HS-5 (cell line): Measurements from ENCODE around the gene NOS1AP.
"Not testable (repeated sequence)": the region's sequence is repeated elsewhere in the genome, so short reads cannot be mapped to it uniquely, and the experiment has no call there.

Source experiments
- DNase-seq: peaks from one replicate; pipeline ENCODE4 v3.0.0-alpha.2; 2012; ENCODE audit warnings: low read depth

The NOS1AP gene

DNA sequence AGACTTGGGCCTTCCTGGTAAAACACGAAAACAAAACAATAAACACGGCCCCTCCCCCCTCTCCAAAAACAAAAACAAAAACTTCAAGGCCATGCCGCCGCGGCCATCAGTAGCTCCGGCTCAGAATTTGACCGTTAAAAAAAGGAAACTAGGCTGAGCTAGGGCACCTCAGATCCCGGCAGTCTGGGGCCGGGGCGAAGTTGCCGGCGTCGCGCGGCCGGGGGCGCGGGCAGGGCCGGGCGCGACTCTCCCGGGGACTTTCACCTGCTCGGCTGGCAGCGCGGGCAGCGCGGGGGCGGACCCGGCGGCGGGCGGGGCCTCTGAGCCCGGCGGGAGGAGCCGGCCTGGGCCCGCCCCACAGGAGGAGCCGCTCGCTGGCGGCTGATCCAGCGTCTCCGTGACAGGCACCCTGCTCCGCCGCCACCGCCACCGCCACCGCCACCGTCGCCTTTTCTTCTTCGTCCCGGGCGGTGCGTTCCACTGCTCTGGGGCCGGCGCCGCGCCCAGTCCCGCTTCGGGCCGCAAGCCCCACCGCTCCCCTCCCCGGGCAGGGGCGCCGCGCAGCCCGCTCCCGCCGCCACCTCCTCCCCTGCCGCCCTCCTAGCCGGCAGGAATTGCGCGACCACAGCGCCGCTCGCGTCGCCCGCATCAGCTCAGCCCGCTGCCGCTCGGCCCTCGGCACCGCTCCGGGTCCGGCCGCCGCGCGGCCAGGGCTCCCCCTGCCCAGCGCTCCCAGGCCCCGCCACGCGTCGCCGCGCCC lies at the start of gene NOS1AP:
Gene NOS1AP, plus strand, starts transcription at position 358 of the 760 bp plus-strand sequence. CDS start 487 bp downstream, outside the sequence.
- peak; percentile 9 for DNase-seq

DNA sequence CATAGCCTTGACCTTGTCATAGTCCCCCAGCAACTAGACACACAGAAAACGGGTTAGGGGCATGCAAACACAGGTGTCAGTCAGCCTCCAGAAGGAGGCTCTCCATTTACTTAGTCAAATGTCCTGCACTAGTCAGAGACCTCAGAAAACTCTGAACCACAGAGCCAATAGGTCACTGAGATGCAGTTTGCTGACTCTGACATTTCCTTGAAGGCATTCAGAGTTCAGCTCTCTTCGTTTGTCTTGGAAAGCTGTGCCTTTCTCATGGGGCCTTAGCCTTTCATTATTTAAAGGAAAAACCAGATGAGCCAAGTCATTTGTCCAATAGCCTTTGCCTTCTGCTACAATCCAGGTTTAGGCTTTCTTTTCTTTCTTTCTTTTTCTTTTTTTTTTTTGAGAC lies 49.3 kb upstream of the NOS1AP start:
- DNase-seq, result no peak

DNA sequence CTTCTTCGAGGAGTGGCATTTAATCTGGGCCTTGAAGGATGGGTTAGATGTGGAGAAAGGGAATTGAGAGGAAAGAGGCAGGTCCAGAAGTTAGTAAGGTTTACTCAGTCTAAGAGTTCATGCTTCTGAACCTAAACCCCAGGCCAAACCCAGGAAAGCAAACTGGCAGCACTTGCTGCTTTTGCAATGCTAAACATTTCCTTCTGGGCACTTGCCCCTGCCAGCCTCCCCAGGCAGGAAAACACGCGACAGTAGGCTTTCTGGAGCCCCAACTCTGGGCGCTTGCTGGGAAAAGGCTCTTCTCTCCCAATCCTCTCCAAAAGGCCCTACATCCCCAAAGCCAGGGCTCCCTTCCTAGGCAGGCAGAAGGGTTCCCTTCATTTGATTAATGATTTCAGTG lies 48.4 kb upstream of the NOS1AP start:
- no peak for DNase-seq

DNA sequence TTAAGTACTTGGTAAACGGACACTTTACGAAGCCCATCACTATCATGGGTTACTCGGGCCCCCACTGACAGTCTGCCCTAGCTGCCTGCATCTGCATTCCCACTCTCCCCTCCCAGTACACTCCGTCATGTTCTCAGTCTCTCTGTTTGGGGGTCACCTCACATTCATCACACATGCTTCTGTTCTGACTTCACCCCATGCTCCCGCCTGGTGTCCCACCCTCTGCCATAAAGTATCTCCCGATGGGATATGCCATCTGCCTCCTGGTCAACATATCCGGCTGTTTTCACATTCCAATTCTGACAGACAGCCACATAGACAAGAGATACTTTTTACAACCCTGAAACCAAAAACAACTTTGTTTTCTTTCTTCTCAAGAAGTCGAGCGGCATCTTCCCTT lies 46.9 kb upstream of the NOS1AP start:
- no peak for DNase-seq

DNA sequence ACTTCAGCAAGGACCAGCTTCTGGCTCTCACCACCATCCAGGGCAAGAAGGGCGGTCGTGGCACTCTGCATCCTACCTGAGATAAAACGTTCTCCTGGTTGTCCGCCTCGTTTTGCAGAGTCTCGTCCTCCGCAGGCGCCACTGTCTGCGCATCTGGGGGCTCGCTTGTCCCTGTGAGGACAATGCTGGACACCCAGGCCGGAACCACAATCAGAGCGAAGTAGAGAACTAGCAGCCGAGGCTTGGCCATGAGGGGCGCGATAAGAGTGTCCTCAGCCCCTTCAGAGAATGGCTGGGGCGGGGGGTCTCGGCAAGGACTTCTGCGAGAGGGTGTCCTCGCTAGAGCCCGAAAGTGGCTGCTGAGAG lies 46.3 kb upstream of the NOS1AP start:
- no peak for DNase-seq

DNA sequence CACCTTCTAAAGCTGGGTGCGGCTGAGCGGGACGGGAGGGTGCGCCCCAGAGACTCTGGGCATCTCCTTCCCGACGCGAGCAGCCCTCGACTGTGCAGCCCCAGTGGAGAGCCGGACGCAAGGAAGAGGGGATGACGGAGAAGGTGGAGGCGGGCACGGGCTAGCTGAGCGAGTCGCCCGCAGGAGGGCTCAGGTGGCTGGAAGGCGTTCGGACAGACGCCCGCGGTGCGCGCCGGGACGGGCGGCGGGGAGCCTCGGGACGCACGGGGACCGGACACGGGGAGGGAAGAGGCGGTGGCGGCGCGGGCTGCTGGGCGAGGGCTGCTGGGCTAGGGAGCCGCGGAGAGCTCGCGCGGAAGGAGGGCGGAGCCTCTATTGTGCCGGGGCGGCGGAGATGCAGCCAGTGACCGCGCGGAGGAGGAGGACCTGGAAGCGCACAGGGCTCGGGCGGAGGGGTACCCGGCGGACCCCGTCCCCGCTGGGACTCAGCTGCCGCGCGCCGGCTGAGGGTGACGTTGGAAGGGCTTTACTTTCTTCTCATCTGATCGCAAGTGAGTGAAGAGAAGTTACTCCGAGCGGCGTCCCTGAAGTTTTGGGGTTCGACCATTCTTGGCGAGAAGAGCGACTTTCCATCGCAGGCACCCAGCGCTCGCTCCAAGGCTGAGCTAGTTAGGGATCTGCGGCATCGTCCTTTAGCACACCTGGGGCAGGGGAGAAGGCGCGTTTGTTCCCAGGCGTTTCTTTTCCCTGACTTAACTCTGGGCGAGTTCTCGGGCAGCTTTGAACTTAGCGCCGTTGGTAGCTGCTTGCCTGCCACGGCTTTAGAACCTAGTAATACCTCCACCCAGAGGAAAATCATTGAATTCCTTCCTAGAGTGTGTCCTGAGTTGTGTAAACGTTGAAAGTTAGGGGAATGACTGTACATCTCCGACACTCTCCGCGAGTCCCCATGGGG lies 45.7 kb upstream of the NOS1AP start, which contains the start of gene OLFML2B:
Gene OLFML2B, minus strand, starts transcription at position 323 of the 955 bp plus-strand sequence. CDS start 439 bp downstream, outside the sequence.
- peak; percentile 78 for DNase-seq

DNA sequence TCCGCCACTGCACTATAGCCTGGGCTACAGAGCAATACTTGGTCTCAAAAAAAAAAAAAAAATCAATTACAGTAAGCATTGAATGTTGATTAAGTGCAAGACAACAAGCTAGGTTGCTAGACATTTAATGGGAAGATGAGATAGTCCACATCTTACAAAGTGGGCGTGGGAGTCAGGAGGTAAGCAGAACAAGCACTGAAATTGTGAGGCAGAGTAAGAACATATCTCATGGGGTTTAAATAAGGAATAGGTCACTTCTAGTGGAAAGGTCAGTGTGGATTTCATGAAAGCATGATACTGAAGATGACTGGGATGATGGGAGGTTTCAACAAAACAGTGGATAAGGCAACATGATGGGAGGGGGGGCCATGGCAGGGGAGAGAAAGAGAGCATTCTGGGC lies 44.0 kb upstream of the NOS1AP start:
- DNase-seq, result no peak

DNA sequence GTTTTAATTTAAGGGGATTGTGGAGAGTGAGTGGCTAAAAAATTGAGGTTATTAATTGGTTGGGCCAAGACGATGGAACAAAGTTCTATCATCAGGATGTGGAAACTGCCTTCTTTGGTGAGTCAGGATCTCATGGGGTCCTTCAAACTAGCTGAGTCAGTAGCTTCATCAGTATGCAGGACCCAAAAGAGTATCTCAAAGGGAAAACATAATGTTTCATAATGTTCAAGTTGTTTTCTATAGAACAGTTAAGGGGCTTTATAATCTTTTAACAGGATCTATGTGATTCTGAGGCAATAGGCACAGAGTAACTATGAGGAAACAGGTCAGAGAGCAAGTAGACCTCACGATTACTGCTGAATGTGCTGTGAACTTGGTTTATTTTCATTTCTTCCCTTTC lies 42.6 kb upstream of the NOS1AP start:
- no peak for DNase-seq

DNA sequence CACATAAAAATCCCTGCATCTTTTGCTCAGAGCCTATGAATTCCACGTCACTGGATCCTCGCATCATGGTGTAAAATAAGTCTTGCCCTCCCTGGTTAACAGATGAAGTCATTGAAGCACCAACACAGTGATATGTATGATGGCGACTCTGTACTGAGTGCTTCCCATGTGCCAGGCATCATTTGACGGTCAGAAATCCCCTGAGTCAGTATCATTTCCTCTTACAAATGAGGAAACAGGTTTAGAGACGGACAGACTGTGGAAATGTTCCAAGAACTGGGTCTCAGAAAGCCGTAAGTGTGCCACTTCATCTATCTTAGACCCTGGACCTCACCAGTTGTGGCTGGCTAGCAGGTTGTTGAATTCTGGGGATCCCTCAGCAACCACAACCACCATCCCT lies 40.8 kb upstream of the NOS1AP start:
- no peak for DNase-seq

DNA sequence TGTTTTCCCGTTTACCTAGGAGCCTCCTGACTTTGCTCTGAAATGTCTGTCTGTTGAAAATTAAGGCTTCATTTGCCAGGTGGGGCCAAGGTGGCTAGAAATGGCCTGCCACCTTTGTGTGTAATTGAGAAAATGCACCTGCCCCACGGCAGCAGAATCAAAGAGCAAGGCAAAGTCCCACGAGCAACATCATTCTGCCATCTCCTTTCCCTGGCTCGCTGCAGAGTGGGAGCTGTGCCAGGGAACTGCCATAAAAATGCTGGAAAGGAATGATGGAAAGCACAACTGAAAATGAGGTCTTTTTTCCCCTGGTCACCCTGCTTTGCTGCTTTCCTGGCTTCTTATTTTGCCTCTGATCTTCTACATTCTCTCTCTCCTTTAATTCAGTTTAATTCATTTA lies 40.3 kb upstream of the NOS1AP start:
- DNase-seq, result no peak

DNA sequence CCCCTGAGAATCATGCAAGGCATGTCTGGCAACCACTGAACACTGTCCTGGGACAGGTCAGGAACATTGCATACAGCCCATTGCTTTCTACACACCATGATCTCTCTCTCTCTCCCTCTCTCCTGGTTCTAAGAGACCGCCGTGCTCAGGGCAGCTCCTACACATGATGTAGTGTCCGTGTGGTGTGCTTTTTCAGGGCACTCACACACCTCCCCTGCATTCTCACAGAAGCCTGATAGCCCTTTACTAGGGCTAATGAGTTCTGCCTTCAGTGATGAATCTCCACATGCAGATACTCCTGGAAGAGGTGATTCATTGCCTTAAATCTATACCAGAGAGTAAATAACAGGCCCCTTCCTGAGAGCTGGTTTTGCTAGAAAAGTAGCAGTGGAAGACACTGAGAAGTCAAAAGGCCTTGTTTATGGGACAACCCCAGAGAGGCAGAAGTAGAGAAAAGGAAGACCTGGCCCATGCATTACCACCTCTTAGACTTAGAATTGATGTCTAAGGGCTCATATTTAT lies 38.7 kb upstream of the NOS1AP start:
- DNase-seq, result no peak

DNA sequence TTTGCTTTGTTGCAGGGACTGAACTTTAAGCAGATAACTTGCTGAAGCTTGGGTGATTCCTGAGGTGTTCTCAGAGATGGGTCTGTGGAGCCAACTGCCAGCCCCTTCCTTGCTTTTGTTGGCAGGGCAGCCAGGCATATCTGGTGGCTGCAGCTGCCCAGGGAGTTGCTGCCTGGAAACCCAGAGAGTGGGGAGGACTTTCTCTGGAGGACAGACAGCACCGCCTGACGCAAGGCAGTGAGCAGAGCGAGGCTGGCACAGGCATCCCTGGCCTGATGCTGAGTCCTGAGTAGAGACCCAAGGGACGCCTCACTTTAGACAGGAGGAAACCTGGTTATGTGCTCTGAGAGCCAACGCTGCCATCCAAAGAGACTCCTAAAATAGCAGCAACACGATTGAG lies 36.1 kb upstream of the NOS1AP start:
- no peak for DNase-seq

DNA sequence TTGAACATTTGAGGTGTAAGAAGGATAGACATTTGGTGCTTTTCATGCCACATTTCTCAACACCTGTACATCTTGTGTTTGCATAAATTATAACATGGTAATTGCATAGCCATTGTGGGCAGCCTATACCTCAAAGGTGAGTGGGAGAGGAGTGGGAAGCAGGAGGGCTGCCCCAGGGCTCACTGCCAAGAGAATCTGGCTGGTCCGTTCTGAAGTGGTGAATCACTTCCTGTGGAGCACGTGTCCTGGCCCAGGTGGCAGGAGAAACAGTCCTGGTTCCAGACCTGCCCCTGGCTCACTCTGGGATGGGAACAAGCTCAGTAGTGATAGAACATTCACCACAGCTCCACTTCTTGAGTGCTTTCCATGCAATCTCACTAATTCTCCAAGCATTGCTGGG lies 34.2 kb upstream of the NOS1AP start:
- no peak for DNase-seq

DNA sequence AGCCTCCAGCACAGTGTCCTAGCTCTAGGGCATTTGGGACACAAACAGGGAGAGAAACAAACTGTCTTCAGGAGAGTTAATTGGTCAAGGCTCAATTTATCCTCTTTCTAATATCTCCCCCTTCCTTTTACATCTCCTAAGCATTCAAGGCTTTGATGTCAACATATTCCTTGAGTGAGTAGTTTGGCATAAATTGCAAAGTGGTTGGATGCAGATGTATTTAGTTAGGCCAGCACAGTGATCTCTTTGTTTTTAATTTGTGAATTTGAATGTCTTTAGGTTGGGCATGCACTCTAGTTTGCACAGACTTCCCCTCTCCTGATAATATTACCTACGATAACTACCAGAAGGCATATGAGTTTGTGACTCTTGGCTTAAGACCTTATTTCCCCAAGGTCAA lies 33.3 kb upstream of the NOS1AP start:
- DNase-seq, result no peak

DNA sequence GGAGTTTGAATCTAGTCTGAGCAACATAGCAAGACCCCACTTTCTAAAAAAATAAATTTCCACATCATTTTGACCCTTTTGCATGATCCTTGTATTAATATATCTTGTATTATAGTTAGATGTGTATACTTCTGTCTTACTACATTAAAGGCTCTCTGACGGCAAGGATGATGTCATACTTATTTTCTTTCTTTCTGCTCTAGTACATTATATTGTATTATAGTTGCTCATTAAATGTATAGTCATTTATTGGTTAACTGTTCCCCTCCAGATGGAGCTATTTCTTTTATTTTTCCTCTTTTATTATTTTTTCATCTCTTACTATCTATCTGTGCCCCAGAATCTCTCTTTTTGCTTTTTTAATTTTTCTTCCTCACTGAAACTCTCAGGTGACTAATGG lies 30.9 kb upstream of the NOS1AP start:
- DNase-seq, result no peak

DNA sequence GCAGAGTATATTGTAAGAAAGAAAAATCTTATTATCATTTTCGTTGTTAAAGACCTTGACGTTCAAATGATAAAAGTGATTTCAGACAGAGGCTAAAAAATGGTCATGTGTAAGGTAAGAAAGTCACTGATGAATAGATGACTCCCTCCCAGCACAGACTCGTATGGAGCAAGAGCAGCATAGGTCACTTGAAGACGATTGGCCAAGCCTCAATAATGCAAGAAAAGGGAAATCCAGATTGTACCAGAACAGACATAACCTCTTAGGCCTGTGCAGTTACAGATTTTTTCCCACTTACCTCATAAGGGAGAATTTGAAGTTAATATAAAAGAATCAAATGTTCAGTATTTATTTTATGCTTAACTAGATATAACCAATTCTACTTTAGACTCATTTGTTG lies 29.5 kb upstream of the NOS1AP start:
- no peak for DNase-seq

DNA sequence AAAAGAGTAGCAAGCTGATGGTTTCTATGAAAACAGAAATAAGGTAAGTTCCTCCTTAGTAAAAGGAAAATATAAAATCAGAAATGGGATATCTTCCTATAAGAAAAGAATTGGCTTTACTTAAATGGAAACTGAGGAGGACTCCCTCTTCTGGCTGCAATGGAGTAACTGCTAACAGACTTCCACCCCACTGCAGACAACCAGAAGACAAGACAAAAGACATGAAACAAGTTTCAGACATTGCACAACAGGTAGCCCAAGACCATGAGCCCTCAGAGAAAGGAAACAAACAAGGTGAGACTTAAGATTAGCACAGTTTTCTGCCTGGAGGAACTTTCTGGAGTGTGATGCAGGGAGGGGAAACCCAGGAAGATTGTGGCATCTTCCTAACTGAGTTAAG lies 28.8 kb upstream of the NOS1AP start:
- DNase-seq, result no peak

DNA sequence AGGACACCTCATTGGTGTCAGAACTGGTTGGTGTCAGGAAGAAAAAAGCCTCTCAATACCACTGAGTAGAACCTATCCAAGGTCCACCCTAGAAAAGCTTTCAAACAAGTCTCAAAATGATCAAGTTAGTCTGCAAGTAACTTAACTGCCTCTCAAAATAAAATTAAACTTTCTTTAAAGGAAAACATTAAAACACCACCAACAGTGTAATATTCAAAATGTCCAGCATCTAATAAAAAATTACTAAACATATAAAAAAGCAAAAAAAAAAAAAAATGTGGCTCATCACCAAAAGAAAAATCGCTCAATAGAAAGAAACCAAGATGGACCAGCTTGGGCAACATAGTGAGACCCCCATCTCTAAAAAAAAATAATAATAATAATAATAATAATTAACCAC lies 27.1 kb upstream of the NOS1AP start:
- no peak for DNase-seq

DNA sequence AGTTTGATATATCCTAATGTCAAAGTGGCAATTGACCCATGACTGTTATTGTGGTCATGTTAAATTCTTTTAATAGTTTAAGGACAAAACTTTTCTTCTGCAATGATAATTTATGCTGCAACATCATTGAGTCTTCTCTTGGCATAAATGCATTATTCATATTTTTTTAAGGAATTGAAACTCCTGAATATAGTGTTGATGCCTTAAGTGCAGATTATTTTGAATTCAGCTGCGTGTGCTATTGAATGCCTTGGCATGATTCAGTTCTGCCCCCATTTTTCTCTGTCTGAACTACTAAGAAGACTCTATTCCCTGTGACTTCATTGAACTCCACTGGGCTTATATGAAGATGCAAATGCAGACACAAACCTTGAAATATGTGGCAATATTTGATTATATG lies 22.6 kb upstream of the NOS1AP start:
- no peak for DNase-seq

DNA sequence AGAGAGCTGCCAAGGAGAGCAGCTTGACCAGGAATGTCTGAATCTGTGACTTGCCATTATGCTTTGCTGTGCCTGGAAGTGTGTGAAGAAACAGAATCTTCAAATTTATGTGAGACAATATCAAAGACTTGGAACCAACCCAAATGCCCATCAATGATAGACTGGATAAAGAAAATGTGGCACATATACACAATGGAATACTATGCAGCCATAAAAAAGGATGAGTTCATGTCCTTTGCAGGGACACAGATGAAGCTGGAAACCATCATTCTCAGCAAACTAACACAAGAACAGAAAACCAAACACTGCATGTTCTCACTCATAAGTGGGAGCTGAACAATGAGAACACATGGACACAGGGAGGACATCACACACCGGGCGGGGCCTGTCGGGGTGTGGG lies 15.5 kb upstream of the NOS1AP start:
- DNase-seq, result not testable (repeated sequence)

DNA sequence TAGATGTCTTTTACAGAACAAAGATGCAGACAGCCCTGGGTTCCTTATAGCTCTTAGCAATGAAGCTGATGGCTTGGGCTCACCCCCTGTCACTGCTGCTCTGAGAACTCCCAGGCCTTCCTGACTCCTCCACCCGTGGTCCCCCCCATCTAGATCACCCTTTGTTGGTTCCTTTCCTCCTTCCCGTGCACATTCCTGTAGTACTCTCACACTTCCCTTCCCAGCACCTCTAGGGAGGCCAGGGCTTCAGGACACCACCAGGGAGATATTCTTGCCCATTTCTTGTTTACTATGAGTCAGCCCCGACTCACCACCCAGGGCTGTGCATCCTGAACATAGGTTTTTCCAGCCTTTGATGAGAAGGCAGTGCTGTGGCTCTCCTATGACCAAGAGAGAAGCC lies 14.4 kb upstream of the NOS1AP start:
- peak; percentile 80 for DNase-seq

DNA sequence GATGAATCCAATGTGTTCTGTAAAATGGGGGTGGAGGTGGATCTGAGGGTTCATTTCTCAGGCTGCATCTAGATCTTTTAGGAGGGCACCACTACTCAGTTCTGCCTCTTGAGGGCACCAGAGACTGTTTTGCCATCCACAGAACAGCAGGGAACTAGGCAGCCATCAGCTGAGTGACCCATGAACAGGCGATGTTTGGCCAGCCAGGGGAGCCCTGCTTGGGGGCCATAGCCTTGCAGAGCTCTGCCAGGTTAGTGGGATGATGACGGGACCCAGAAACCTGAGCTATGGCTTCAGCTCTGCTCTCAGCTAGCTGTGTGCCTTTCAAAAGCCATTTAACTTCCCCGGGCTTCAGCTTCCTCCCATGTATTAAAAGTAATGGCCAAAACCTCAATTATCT lies 13.4 kb upstream of the NOS1AP start:
- DNase-seq, result no peak

DNA sequence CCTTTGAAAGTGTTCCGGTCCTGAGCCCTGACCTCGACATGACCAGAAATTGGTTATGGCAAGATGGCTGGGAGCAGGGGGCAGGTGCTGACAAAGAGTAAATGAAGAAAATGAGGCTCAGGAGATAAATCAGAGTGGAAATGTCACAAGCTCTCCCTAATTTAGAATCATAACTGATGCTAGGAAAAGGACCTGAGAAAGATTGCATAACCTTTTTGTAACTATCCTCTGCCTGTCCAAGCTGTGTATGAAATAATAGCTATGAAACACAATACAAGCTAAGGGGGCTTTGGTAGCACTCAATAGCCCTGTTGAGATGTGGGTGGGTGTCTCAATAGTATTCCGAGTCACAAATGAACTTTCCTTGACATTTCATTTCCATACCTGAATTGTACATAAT lies 12.9 kb upstream of the NOS1AP start:
- no peak for DNase-seq
